Central memory CD8-positive, alpha-beta T cell (primary cell): Measurements from ENCODE around the gene SPPL2B.

Source experiments
- ATAC-seq: fragments of 150-1000 bp; cut with Tn5 transposase; replicated peaks from 2 replicates; pipeline ENCODE4 v1.10.0; 2022; ENCODE audit warnings: mild to moderate bottlenecking, moderate FRiP score, moderate number of reproducible peaks; ENCODE audit not compliant: poor library complexity, severe bottlenecking; ENCODE audit errors: extremely low read depth
- DNase-seq, 2 donors: peaks; one replicate each; pipeline ENCODE4 v3.0.0; 2021; ENCODE audit warnings: low spot score in 2 of 2
- H3K27ac Mint-ChIP-seq: one replicate; pipeline ENCODE4 v1.8.0; 2022; ENCODE audit warnings: low read depth, mild to moderate bottlenecking, moderate library complexity, mixed read lengths
- H3K27me3 Mint-ChIP-seq: one replicate; pipeline ENCODE4 v1.8.0; 2022; ENCODE audit warnings: mixed read lengths
- H3K36me3 Mint-ChIP-seq: one replicate; pipeline ENCODE4 v1.8.0; 2022; ENCODE audit warnings: mild to moderate bottlenecking, moderate library complexity, mixed read lengths; ENCODE audit not compliant: insufficient read depth
- H3K4me1 Mint-ChIP-seq: one replicate; pipeline ENCODE4 v1.8.0; 2022; ENCODE audit warnings: mixed read lengths
- H3K4me3 Mint-ChIP-seq: one replicate; pipeline ENCODE4 v1.8.0; 2022; ENCODE audit warnings: mild to moderate bottlenecking, moderate library complexity, mixed read lengths
- H3K9me3 Mint-ChIP-seq: one replicate; pipeline ENCODE4 v1.8.0; 2022; ENCODE audit warnings: mixed read lengths

The SPPL2B gene

DNA sequence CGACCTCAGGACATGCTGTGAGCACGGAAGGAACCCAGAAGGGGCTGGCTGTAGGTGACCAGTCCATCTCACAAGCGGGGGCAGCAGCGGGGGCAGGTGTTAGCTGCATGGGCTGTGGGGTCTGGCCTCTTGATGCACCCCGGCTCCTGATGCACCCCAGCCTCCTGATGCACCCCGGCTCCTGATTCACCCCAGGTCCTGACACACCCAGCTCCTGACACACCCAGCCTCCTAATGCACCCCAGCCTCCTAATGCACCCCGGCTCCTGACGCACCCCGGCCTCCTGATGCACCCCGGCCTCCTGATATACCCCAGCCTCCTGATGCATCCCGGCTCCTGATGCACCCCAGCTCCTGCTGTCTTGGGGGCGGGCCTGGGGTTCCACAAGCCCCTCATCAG lies 7.5 kb upstream of the SPPL2B start:
- ATAC-seq (no peak), DNase-seq (no peak)
- no peaks in the 10 kb centered on the region for H3K27me3 Mint-ChIP-seq
- H3K9me3 Mint-ChIP-seq = no peaks in the 10 kb centered on the region
- no peak overlapping the region for H3K4me3 Mint-ChIP-seq
- H3K36me3 Mint-ChIP-seq = peaks cover 22% of the 10 kb centered on the region
- peaks cover 7% of the 10 kb centered on the region for H3K4me1 Mint-ChIP-seq
- H3K27ac Mint-ChIP-seq = no peak overlapping the region

DNA sequence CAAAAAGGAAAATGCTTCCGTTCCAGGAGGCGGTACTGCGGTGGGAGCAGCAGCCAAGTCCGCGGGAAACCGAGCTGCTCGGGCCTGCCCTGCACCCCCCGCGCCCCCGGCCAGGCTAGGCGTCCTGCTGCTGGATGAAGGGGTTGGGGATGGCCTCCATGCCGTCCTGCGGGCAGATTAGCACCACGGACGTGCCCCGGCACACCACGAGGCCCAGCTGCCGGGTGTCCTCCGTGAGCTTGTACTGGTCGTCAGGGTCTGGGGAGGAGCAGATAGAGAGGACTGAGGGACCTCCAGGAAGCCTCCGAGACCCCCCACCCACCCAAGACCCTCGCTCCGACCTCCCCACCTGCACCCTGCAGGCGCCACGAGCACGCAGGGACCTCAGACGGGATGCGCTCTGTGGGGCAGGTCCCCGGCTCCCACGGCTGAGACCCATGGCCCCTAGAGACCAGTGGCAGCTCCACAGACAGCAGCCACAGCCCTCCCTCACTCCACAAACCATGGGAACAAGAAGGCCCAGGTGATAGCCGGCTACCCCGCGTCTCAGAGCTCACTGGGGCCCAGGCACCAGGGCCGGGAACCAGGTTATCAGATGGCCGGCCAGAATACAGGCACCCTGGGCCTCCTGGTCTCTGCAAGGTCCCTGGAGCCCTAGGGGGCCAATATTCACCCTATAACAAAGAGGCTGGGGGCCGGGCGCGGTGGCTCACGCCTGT lies 6.8 kb upstream of the SPPL2B start:
- H3K4me1 Mint-ChIP-seq = peaks cover 13% of the 10 kb centered on the region

DNA sequence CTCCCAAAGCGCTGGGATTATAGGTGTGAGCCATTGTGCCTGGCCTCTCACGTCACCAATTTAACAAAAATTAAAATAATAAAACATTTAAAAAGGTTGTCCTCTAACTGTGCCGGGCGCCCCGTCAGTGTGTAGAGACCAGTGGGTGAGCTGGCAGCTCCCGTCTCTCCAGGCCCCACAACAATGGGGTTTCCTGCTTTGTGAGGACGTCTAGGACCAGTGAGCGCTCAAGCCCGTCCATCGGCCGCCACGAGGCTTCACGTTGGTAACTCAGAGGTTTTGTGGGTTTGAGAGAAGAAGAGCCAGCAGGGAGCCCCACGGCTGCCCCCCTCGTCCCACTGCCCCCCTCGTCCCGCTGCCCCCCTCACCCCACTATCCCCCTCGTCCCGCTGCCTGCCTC lies 4.8 kb upstream of the SPPL2B start:
- Mint-ChIP-seq H3K27me3 (no peaks in the 10 kb centered on the region), H3K27ac (no peak overlapping the region), H3K9me3 (no peaks in the 10 kb centered on the region), H3K4me3 (no peak overlapping the region), H3K36me3 (peaks cover 39% of the 10 kb centered on the region), H3K4me1 (peaks cover 30% of the 10 kb centered on the region)
- no peak for ATAC-seq
- DNase-seq = no peak

More for the DNA sequence above, 6.8 kb upstream of the SPPL2B start:
- no peak for ATAC-seq
- H3K9me3 Mint-ChIP-seq = no peaks in the 10 kb centered on the region
- no peaks in the 10 kb centered on the region for H3K27me3 Mint-ChIP-seq
- H3K4me3 Mint-ChIP-seq = no peak overlapping the region
- H3K36me3 Mint-ChIP-seq = peaks cover 24% of the 10 kb centered on the region
- no peak overlapping the region for H3K27ac Mint-ChIP-seq
- no peak for DNase-seq

DNA sequence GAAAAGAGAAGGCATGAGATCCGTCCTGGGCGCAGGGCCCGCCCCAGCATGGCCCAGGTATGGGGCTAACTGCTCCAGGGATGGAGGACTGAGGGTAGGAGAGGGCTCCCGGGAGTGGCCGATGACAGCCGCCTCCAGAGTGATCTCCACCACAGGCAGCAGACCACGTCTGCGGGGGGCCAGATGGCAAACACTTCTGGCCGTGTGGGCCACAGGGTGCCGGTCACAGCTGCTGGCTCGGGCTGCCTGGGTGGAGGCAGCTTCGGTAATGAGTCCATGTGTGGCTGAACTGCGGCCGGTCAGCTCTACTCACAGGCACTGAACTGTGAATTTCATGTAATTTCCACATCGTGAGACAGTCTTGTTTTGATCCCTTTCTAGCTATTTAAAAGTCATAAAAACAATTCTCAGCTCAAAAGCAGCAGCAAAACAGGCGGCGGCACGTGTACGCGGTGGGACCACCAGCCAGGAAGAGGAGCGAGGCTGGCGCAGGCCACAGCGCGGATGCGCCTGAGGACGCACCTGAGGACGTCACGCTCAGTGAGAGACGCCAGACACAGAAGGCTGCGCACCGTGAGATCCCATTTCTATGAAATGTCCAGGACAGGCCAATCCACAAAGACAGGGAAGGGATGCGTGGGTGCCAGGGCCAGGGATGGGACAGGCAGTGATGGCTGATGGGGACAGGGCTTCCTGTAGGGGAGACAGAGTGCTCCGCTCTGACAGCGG lies 4.1 kb upstream of the SPPL2B start:
- Mint-ChIP-seq H3K4me1 (peaks cover 35% of the 10 kb centered on the region), H3K36me3 (peaks cover 45% of the 10 kb centered on the region)

DNA sequence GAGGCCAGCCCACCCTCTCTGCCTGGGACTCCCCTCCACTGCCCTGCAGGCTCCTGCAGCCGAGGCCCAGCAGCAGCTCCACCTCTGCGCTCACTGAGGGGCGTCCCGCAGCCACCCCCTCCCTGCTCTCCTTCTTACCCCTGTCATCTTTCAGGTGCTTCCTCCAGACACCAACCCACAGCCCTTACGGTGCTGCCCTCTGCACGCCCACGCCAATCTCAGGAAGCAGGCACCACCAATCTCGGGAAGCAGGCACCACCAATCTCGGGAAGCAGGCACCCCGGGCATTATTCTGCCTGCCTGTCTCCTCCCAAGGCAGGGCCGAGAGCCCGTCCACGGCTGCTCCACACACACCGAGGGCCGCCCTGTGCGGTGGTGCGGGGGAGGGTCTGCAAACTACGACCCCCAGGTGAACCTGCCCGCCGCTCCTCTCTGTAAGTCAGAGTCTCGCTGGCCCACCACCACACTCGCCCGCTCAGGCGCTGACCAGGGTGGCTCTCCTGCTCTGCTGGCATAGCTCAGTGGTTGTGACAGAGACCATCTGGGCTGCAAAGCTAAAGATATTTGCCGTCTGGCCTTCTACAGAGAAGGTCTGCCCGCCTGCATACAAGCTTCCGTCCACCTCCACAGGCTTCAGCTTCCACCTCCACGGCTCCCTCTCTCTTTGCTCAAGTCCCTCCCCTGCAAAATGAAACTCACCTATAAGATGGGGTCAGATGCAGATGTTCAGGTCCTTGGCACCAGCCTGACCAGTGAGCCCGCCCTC lies 3.0 kb upstream of the SPPL2B start:
- peaks cover 46% of the 10 kb centered on the region for H3K4me1 Mint-ChIP-seq
- H3K27ac Mint-ChIP-seq = peak overlapping the region; percentile 80
- ATAC-seq (no peak), DNase-seq (no peak)
- H3K4me3 Mint-ChIP-seq = peak overlapping the region; percentile 42
- no peaks in the 10 kb centered on the region for H3K9me3 Mint-ChIP-seq
- H3K27me3 Mint-ChIP-seq = no peaks in the 10 kb centered on the region
- H3K36me3 Mint-ChIP-seq = peaks cover 47% of the 10 kb centered on the region

More for the DNA sequence above, 4.1 kb upstream of the SPPL2B start:
- DNase-seq (no peak), ATAC-seq (no peak)
- H3K27ac Mint-ChIP-seq = peak overlapping the region; percentile 46
- H3K9me3 Mint-ChIP-seq = no peaks in the 10 kb centered on the region
- no peaks in the 10 kb centered on the region for H3K27me3 Mint-ChIP-seq
- no peak overlapping the region for H3K4me3 Mint-ChIP-seq

DNA sequence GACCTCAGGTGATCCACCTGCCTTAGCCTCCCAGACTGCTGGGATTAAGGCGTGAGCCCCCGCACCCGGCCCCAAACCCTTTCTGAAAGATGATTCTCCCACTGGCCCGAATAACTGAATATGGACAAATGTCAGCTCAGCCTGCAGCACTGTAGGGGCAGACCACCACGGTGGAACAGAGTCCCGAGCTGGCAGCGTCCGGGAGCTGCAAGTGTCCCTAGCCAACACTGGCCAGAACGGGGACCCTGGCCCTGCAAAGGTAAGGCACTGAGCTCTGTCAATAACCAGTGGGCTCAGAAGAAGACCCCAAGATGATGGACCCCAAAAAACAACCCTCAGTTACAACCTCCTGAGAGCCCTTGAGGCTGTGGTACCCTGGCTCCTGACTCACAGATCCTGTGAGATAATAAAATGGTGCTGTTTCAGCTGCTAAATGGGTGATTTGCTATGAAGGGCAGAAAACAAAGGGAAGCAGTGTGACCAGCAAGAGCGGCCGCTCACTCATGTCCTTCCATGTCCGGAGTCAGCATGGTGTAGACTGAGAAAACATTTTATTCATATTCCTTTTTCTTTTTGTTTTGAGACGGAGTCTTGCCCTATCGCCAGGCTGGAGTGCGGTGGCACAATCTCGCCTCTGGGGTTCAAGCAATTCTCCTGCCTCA lies 1.7 kb upstream of the SPPL2B start:
- no peak for ATAC-seq
- DNase-seq = no peak
- Mint-ChIP-seq H3K4me3 (peak overlapping the region; percentile 96), H3K27ac (peak overlapping the region; percentile 94), H3K36me3 (peaks cover 47% of the 10 kb centered on the region), H3K9me3 (no peaks in the 10 kb centered on the region), H3K4me1 (peaks cover 47% of the 10 kb centered on the region), H3K27me3 (no peaks in the 10 kb centered on the region)

DNA sequence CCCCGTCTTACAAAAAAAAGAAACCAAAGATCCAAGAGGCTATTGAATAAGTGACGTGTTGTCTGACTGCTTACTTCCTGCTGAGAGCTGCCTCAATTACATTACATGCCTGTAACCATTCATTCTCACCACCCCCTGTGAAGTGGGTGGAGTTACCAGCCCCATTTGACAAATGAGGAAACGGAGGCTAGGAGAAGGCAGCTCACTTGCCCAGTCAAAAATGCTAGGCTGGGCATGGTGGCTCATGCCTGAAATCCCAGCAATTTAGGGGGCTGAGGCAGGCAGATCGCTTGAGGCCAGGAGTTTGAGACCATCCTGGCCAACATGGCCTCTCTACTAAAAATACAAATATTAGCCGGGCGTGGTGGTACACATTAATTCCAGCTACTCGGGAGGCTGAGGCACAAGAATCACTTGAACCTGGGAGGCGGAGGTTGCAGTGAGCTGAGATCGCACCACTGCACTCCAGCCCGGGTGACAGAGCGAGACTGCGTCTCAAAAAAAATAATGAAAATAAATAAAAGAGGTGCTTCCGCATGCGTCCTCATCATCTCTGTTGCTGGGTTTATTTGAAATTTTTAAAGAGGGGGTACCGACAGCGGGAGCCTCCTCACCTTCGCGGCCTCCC lies 597 bp upstream of the SPPL2B start:
- H3K4me1 Mint-ChIP-seq = peaks cover 47% of the 10 kb centered on the region
- peaks cover 42% of the 10 kb centered on the region for H3K36me3 Mint-ChIP-seq
- ATAC-seq (peak; percentile 81), DNase-seq (peak in 1 of 2 donors; percentile 64)
- peak overlapping the region; percentile 96 for H3K4me3 Mint-ChIP-seq
- H3K27ac Mint-ChIP-seq = peak overlapping the region; percentile 94
- H3K27me3 Mint-ChIP-seq = no peaks in the 10 kb centered on the region
- no peaks in the 10 kb centered on the region for H3K9me3 Mint-ChIP-seq

DNA sequence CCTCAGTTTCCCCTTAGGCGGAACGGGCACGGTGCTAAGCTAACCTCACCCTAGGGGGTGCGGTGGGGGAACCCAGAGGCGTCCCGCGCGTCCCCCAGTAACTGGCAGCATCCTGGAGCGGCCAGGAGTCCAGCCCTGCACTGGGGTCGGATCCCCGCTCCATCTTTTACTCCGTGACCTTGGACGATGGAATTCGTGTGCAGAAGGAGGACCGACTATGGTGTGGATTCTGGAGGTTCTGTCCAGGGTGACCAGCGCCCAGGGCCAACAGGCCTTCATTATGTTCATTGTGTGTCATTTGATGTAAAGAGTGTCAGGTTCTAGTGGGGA lies 630 bp downstream of the SPPL2B start:
- H3K4me1 Mint-ChIP-seq = peaks cover 47% of the 10 kb centered on the region
- no peak for ATAC-seq
- H3K9me3 Mint-ChIP-seq = no peaks in the 10 kb centered on the region

DNA sequence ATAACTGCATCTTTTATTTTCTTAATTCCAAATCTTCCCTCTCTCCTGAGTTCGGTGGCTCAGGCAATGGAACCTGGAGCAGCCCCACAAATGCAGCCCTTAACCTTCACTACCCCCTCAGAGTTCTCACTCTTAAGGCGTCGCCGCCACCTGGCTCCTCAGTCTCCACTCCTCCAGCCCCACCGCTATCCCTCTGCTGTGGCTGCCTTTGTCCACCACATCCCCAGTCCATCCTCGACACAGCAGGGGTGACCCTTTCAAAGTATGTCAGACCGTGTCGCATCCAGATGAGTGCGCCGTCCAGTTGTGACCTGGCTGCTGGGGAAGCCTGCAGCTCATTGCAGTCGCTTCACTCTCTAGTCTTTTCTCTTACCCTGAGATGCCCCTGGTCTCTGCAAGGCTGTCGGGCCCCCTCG lies 1.0 kb downstream of the SPPL2B start:
- peak overlapping the region; percentile 96 for H3K4me3 Mint-ChIP-seq
- no peak for DNase-seq
- peaks cover 47% of the 10 kb centered on the region for H3K4me1 Mint-ChIP-seq
- H3K9me3 Mint-ChIP-seq = no peaks in the 10 kb centered on the region
- no peaks in the 10 kb centered on the region for H3K27me3 Mint-ChIP-seq
- ATAC-seq = no peak
- H3K36me3 Mint-ChIP-seq = peaks cover 31% of the 10 kb centered on the region
- H3K27ac Mint-ChIP-seq = peak overlapping the region; percentile 94

More for the DNA sequence above, 630 bp downstream of the SPPL2B start:
- H3K36me3 Mint-ChIP-seq = peaks cover 33% of the 10 kb centered on the region
- H3K4me3 Mint-ChIP-seq = peak overlapping the region; percentile 96
- peak overlapping the region; percentile 94 for H3K27ac Mint-ChIP-seq
- DNase-seq = no peak
- H3K27me3 Mint-ChIP-seq = no peaks in the 10 kb centered on the region

DNA sequence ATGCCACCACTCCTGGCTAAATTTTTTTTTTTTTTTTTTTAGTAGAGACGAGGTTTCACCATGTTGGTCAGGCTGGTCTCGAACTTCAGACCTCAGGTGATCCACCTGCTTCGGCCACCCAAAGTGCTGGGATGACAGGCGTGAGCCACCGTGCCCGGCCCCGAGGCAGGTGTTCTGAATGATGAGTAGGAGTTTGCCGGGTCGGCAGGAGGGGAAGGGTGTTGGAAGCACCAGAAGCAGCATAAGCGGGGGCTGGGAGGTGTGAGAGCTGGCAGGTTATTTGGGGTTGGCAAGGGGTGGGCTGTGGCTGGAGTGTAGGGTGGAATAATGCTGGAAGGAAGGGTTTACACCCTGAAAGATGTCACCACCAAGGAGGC lies 1.8 kb downstream of the SPPL2B start:
- Mint-ChIP-seq H3K9me3 (no peaks in the 10 kb centered on the region), H3K36me3 (peaks cover 28% of the 10 kb centered on the region), H3K4me1 (peaks cover 47% of the 10 kb centered on the region), H3K27ac (peak overlapping the region; percentile 94), H3K27me3 (no peaks in the 10 kb centered on the region), H3K4me3 (peak overlapping the region; percentile 96)
- ATAC-seq = no peak
- no peak for DNase-seq

DNA sequence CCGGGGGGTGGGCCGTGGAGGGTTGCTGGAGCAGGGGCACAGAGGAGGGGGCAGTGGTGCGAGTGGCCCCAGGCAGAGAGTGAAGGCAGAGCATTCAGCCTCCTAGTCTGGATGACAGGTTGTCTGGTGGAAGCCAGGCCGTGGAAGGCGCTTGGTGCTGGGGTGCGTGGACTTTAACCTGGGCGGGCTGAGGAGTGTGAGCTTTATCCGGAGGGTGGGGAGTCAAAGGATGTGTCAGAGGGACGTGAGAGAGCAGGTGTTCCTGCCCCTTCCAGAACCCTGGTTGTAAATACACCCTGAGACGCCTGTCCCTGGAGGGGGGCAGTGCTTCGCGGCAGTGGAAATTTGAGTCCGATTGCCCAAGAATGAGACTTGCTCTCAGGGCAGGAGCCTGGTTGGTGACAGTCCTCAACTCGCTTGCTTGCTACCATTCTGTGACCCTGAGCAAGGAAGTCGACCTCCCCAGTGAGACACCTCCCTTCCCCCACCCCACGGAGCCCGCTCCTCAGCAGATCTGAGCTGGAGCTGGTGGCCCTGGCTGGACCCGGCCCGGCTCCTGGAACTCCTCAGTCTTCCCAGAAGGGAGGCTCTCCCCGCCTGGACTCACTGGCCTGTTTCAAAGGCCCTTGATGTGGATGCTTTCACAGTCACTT lies 2.3 kb downstream of the SPPL2B start:
- H3K4me1 Mint-ChIP-seq = peaks cover 45% of the 10 kb centered on the region
- no peaks in the 10 kb centered on the region for H3K27me3 Mint-ChIP-seq
- no peaks in the 10 kb centered on the region for H3K9me3 Mint-ChIP-seq
- H3K36me3 Mint-ChIP-seq = peaks cover 27% of the 10 kb centered on the region
- DNase-seq (no peak), ATAC-seq (no peak)
- H3K4me3 Mint-ChIP-seq = peak overlapping the region; percentile 23
- peak overlapping the region; percentile 94 for H3K27ac Mint-ChIP-seq
